Hypothalamus (tissue), 51 donors: ENCODE measurements around the gene PFKFB1.
A peak's percentile ranks its signal among the peaks of the same experiment; 100 is the strongest.

Source experiments
- DNase-seq, 51 donors: peaks; one replicate each; lab custom pipeline; 2025; lab: John Stamatoyannopoulos, UW

Gene PFKFB1

GRCh38 chrX:54994099-54994498, at the start of gene PFKFB1:
TSS of gene PFKFB1 (minus strand) at chrX:54994188. CDS start at chrX:54994007, 181 bp downstream.
- no peak for DNase-seq

DNA sequence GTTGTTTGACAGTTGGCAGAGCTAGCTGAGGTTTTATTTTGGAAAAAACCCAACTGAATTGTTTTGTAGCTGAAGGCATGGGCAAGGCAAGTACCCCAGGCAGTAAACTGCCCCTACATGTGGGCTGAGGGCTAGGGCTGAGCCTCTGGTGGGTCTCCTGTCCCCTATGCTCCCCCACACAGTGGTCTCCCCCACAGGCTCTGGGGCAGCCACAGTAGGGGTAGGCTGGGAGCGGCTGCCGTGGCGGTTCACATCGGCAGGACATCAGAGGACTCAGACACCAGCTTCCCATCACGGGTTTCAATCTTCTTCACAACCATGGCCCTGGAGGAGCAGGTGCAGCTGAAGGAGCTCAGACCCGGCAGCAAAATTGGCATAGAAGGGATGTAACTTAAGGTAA, 47.5 kb upstream of the PFKFB1 start:
- DNase-seq = no peak

GRCh38 chrX:55039471-55039870, 45.5 kb upstream of the PFKFB1 start:
- DNase-seq = no peak

- DNase-seq = no peak
Measured at GRCh38 chrX:55033429-55033828, 39.4 kb upstream of the PFKFB1 start.

DNA sequence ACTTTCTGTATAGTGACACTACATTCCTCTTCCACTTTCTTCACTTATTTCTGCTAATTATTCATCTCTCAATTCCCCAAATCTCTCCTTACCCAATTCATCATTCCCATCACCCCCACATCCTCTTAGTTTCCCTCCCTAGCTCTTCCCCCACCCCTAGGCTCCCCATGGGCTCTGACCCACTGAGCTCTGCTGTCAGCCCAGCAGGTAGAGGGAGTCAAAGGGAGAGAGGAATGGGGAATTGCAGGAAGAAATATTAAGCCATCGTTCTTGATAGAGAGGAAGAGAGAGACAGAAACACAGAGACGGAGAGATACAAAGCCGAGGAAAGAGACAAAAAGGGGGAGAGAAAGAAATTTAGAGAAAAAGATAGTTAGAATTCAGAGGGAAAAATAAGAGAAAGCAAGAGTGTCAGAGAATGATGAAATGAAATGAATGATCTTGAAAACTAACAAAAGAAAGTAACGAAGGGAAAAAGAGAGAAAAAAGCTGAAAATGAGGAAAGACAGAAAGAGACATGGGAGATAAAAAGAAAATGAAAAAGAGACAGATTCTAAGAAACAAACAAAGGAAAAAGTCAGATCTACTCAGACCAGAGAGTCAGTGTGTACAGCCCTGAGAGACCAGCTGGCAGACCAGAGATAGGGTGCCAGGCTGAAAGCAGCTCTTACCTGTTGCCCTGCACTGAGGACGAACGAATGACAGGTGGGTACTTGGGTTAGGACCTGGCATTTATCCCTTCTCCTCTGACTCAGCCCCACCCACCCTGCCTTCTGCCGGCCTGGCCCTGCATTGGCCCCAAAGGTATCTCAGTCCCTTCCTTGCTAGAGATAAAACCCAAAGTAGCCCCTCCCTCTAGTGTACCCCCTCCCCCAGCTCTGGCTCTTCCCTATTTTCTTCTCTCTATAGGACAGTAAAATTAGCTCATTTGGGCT, 36.5 kb upstream of the PFKFB1 start, which contains the start of gene ALAS2:
Gene ALAS2 (minus strand): TSS at position 707 of the 935 bp plus-strand sequence. CDS start 4,977 bp downstream, outside the sequence.
- DNase-seq = no peak

DNA sequence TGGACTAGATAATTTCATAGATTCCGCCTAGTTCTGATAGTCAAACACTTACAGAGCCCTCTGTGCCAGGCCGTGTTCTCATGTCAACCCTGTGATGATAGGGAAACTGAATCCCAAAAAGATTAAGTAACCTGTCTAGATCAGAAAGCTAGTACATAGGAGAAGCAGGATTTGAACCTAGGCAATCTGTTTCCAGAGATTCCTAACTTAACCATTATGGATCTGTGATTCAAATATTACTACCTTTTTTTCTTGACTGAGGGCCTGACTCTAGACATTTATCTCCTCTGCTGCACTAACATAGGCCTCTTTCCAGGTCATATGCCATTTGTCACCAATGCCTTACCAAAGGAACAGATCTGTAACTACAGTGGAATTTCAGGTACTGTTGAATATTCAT, 35.3 kb upstream of the PFKFB1 start:
- no peak for DNase-seq

DNA sequence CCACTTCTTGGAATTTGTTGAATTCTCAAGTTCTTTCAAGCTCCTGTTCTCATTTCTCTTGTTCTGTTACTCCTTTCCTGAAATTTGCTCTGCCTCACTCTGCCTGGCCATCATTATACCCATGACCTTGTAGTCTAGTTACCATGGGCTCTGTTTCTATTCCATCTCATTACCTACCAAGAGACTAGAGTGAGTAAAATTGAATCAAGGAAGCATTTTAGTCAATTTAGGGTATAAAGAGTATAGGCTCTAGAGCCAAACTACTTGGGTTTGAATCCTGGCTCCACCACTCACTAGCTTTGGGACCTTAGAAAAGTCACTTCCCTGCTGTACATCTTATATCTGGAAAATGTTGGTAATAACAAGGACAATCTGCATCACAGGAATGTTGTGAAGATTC, 34.6 kb upstream of the PFKFB1 start:
- DNase-seq = no peak

DNA sequence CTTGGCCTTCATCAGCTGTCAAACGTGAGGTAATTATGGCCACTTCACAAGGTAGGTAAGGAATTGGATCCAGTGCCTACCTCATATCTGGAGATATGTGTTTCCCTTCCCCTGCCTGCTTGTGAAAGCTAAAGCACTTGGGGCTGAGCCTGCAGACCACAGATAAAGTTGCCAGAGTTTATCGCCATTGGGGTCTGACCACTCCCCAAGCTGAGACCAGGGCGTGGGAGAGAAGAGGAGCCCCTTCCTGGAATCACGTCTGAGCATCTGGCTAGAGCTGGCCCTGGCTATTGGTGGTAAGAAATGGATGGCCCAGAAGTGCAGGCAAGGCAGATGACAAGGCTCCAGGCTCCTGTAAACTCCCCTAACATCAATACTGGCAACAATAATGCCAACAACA, 34.1 kb upstream of the PFKFB1 start:
- no peak for DNase-seq

DNA sequence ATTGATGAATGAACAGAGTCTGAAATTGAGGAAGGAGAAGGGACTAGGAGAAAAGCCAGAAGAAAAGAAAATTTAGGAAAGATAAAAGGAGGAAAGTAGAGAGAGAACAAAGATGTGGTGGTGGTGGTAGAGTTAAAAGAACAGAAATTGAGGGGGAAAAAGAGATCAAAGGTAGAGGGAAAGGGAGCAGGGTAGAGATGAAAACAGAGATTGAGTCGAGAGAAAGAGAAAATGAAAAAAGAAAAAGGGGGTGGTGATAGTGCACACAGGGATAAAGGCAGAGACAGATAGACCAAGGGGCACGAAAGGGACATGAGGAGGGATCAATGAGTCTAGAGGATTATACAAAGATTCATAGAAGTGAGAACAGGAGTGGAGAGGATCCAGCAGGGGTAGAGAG, 32.9 kb upstream of the PFKFB1 start:
- no peak for DNase-seq

DNA sequence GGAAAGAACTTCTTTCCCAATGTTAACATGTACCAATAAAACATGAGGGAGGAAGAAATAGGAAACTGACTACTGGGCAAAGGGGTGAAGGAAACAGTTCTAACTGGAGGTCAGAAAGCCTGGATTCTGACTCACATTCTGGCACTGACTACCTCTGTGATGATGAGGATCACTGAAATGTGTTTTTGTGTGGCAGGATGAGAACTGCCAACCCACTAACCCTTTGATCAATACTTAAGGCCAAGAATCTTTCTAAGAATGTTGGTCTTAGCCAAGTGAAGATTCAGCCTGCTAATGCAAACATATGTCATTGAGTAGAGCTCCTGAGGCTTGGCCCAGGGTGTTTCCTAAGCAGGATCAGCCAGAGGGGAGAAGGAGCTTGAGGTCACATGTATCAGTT, 32.2 kb upstream of the PFKFB1 start:
- DNase-seq = no peak

- no peak for DNase-seq
Measured at GRCh38 chrX:55014897-55015299, 20.9 kb upstream of the PFKFB1 start.

DNA sequence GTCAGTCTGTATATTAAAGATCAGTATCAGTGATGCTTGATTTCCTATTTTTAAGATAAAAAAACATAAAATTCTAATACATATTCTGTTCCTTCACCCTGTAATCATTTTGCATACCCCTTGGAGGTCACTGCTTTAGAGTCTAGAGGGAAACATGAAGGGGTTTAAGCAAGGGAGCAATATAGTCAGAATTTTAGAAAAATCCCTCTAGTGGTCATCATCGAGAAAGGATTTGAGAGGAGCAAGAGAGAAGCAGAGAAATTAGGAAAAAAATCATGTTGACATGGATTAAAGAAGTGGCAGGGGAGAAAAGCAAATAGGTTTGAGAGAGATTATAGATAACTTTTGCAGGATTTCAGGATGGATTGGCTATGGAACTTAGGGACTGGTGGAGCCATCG, 17.3 kb upstream of the PFKFB1 start:
- DNase-seq = no peak

DNA sequence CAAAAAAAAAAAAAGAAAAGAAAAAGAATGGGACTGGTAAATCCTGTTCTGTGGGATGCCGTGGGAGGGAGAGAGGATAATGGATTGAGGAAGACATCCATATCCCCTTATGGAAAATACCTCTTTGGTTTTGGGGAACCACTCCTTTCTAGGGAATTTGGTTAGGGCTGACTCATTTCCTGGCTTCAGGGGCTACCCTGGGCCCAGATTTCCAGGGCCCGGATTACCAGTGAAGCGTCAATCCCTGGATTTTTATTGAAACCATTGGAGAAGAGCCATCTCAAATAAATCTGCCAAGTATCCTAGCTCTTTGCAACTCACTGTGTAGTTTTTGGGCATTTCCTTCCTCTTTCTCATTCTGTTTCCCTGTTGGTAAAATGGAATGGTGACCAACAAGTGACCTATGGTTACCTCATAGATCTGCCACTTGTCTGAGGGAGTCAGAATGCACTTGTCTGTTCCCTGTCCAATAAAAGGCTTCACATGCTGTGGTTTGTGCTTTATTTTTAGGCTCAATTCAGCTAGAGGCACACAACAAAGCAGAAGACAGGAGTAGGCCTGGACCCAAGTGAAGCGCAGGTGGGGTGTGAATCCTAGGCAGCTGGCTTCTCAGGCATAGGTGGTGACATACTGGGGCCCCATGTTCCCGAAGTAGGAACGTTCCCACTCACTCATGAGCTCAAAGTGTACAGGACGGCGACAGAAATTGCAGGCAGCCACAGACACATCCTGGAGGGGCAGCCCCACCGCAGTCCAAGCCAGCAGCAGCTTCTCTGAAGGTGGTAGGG, 14.8 kb upstream of the PFKFB1 start:
- DNase-seq = no peak

DNA sequence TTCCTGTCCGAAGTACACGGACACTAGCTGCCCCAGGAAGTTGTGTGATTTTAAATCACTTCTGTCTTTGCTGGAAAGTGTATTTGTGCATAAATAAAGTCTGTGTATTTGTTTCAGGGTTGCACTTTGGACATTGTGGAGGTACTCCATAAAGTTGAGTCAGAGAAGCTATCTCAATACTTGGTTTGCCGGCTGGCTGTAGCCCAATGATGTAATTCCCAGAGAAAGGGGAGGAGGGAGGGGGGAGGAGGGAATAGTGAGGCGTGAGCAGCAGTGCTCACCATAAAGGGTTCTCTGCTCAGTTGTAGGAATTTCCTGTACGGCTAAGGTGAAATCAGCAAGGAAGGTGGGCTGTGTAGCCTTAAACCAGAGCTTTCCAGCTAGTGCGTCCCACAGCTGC, 13.7 kb upstream of the PFKFB1 start:
- no peak for DNase-seq

DNA sequence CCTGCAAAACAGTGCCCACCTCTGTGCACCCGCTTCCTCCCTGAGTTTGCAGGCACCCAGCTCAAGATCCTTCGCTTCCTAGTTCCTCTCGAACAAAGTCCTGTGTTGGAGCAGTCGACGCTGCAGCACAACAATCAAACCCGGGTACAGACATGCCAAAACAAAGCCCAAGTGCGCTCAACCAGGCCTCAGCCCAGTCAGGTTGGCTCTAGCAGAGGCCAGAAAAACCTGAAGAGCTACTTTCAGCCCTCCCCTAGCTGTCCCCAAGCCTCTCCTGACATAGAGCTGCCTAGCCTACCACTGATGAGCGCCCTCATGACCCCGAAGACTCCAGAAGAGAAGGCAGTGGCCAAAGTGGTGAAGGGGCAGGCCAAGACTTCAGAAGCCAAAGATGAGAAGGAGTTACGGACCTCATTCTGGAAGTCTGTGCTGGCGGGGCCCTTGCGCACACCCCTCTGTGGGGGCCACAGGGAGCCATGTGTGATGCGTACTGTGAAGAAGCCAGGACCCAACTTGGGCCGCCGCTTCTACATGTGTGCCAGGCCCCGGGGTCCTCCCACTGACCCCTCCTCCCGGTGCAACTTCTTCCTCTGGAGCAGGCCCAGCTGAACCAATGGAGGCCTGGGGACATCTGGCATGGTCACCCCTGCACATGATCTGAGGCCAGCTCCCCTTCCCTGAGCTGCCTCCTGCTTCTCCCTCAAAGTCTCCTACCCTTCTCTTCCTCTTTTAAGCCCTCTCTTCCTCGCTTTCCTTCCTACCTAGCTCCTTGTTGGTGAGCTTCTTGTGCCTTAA, 13.0 kb upstream of the PFKFB1 start:
- no peak for DNase-seq

GRCh38 chrX:55005256-55005655, 11.3 kb upstream of the PFKFB1 start:
- DNase-seq = no peak

GRCh38 chrX:55004231-55004630, 10.2 kb upstream of the PFKFB1 start:
- DNase-seq = no peak

DNA sequence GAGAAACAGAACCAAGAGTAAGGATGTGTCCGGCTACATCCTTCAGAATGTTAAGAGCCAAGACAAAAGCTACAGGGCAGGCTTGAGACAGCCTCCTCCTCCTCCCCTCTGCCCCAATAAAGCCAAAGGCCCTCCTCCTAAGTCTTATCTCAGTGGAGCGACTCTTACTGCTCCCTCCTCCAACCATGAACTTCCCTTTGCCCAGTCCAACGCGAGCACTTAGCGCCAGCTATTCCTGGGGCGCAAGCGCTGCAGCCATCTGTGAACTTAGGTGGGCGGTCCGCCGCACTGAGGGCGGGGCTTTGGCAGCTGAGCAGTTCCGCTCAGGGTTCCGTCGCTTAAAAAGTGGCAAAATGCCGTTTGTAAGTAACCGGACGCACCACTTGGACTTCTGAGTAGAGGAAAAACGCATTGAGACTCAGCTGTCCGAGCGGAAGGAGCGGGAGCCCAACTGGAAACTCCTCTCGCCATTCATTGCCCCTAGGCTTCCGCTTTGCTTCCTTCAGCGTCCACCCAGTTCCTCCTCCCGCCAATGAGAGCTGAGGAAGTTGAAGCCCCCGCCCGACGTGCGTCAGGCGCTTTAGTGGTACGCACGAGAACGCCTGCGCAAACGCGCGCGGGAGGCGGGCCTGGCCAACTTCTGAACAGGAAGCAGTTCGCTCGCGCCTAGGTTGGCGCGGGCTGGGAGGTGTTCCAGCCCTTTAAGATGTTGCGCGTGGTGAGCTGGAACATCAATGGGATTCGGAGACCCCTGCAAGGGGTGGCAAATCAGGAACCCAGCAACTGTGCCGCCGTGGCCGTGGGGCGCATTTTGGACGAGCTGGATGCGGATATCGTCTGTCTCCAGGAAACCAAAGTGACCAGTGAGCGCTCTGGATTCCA, 6.0 kb upstream of the PFKFB1 start, which contains the start of gene APEX2:
Gene APEX2 (plus strand): TSS at position 647 of the 882 bp plus-strand sequence. CDS start 60 bp downstream, at position 707.
- DNase-seq = peak; percentile 38 to 92 (median 77)

GRCh38 chrX:54995621-54996020, 1.6 kb upstream of the PFKFB1 start:
- DNase-seq = no peak
